PC-9 (cell line): ENCODE results near the gene RRP9.

Source experiments
- EZH2 ChIP-seq: fragments of 200-600 bp; sonication (generic); IDR thresholded peaks from 2 replicates; pipeline ENCODE4 v1.8.0; 2017; ENCODE audit warnings: antibody characterized with exemption, low read depth
- TF ChIP-seq, protein P1 (sequence below): fragments of 200-600 bp; sonication (generic); conservative IDR thresholded peaks from 2 replicates; pipeline ENCODE4 v1.6.1; 2017; ENCODE audit warnings: mixed run types, antibody characterized with exemption, mild to moderate bottlenecking, moderate library complexity

DNA sequence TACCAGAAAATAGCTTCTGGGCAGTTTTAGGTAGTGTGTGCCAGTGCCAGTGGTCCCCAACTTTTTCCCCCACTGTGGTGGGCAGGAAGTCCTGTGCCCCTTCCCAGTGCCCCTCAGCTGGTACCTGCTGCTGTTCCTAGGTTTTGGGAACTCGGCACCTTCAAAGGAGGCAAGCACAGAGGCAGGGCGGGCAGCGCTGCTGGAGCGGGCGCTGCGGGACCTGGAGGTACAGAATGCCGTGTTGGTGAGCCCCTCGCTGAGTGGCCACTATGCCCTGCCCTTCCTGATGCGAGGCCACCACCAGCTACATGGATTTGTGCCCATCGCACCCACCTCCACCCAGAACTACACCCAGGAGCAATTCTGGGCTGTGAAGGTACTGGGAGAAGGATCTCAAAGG lies 38.5 kb upstream of the RRP9 start:
- TF ChIP-seq, protein P1, sequence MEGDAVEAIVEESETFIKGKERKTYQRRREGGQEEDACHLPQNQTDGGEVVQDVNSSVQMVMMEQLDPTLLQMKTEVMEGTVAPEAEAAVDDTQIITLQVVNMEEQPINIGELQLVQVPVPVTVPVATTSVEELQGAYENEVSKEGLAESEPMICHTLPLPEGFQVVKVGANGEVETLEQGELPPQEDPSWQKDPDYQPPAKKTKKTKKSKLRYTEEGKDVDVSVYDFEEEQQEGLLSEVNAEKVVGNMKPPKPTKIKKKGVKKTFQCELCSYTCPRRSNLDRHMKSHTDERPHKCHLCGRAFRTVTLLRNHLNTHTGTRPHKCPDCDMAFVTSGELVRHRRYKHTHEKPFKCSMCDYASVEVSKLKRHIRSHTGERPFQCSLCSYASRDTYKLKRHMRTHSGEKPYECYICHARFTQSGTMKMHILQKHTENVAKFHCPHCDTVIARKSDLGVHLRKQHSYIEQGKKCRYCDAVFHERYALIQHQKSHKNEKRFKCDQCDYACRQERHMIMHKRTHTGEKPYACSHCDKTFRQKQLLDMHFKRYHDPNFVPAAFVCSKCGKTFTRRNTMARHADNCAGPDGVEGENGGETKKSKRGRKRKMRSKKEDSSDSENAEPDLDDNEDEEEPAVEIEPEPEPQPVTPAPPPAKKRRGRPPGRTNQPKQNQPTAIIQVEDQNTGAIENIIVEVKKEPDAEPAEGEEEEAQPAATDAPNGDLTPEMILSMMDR = no peak
- no peak for TF ChIP-seq EZH2
